Coronary artery (tissue), 2 donors: Measurements from ENCODE around the gene ANKRD13A.

Experiments used
- DNase-seq: peaks from one replicate; pipeline ENCODE4 v3.0.0-alpha.2; 2017; ENCODE audit warnings: low spot score
- H3K27ac ChIP-seq, 2 donors: fragments of 200-600 bp; sonication (generic); one replicate each; pipeline ENCODE4 v1.5.1; 2016 to 2019
- H3K4me3 ChIP-seq: fragments of 200-600 bp; sonication (generic); 2 replicates; pipeline ENCODE4 v1.5.1; 2016; ENCODE audit warnings: mild to moderate bottlenecking, moderate library complexity
- TF ChIP-seq, protein P1 (sequence below): fragments of 200-600 bp; sonication (generic); IDR thresholded peaks from one replicate; pipeline ENCODE4 v1.5.1; 2019; ENCODE audit warnings: antibody characterized with exemption

Gene ANKRD13A

GRCh38 chr12:110035534-110036104 is 36.4 kb downstream of the ANKRD13A start:
- TF ChIP-seq, protein P1, sequence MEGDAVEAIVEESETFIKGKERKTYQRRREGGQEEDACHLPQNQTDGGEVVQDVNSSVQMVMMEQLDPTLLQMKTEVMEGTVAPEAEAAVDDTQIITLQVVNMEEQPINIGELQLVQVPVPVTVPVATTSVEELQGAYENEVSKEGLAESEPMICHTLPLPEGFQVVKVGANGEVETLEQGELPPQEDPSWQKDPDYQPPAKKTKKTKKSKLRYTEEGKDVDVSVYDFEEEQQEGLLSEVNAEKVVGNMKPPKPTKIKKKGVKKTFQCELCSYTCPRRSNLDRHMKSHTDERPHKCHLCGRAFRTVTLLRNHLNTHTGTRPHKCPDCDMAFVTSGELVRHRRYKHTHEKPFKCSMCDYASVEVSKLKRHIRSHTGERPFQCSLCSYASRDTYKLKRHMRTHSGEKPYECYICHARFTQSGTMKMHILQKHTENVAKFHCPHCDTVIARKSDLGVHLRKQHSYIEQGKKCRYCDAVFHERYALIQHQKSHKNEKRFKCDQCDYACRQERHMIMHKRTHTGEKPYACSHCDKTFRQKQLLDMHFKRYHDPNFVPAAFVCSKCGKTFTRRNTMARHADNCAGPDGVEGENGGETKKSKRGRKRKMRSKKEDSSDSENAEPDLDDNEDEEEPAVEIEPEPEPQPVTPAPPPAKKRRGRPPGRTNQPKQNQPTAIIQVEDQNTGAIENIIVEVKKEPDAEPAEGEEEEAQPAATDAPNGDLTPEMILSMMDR = no peak
- no peak for DNase-seq
- no peak overlapping the region for H3K4me3 ChIP-seq
- H3K27ac ChIP-seq = no peak overlapping the region

GRCh38 chr12:110037315-110037714 is 38.1 kb downstream of the ANKRD13A start:
- TF ChIP-seq, protein P1 = no peak
- no peak for DNase-seq
- Histone ChIP-seq H3K4me3 (no peak overlapping the region), H3K27ac (no peak overlapping the region)

DNA sequence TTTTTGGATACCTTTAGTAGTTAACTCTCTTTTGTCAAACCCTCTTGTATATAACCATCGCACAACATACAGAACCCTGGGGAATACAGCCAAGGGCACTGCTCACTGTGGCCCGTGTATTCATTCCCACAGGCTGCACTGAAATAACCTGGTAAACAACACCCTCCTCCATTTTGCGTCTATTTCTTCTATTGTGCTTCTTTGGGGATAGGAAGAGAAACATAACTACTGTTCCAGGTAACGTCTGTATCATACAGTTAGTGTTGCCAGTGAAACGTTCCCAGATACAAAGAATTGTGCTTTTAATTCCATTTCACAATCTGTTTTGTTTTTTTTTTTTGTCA is 39.5 kb downstream of the ANKRD13A start:
- Histone ChIP-seq H3K4me3 (no peak overlapping the region), H3K27ac (peak overlapping the region; percentile 45 to 77)
- no peak for DNase-seq
- TF ChIP-seq, protein P1 = no peak

- no peak for DNase-seq
- Histone ChIP-seq H3K27ac (peak overlapping the region; percentile 45 to 77), H3K4me3 (no peak overlapping the region)
- TF ChIP-seq, protein P1 = no peak
Observed at GRCh38 chr12:110039085-110039807, 40.0 kb downstream of the ANKRD13A start.

DNA sequence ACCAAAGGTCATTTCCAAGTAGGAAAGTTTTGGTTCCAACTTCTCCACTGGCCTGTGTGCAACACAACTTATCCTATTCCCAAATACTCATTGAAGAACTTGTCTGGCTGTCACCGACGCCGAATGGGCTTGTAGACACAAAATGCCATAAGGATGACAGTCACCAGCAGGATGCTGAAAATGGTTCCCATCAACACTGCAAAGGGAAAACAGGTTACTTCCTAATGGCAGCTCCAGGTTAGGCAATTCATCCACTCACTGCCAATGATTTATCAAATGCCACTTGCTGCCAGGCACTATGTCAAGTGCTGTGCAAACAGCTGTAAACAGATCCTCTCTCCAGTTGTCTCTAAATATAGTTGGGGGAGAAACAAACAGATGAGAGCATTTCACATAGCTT is 43.0 kb downstream of the ANKRD13A start:
- no peak for DNase-seq
- Histone ChIP-seq H3K4me3 (no peak overlapping the region), H3K27ac (no peak overlapping the region)
- TF ChIP-seq, protein P1 = no peak

GRCh38 chr12:110046451-110047187 is 47.4 kb downstream of the ANKRD13A start:
- no peak overlapping the region for H3K27ac ChIP-seq
- TF ChIP-seq, protein P1 = no peak
- no peak for DNase-seq
- H3K4me3 ChIP-seq = no peak overlapping the region
